Measurements from ENCODE around the gene OR8B12.

Gene OR8B12

GRCh38 chr11:124493016-124493655, 50.3 kb downstream of the OR8B12 start:
- Histone ChIP-seq H3K9me3 (ENCODE audit: insufficient read depth, low read length) (no peaks in the 10 kb centered on the region), H3K27ac (ENCODE audit: low read depth, low read length) (no peak overlapping the region), H3K36me3 (ENCODE audit: low read length) (no peaks in the 10 kb centered on the region), H3K4me3 (ENCODE audit: insufficient read depth, low read length, poor library complexity, severe bottlenecking) (no peak overlapping the region), H4K20me1 (ENCODE audit: low read depth, low read length) (no peaks in the 10 kb centered on the region), H3K9me2 (replicated peaks; ENCODE audit: insufficient read depth, low read length) (no peaks in the 10 kb centered on the region), H3K4me2 (ENCODE audit: low read depth, low read length, poor library complexity, severe bottlenecking) (no peak overlapping the region), H3K27me3 (ENCODE audit: low read length) (no peaks in the 10 kb centered on the region), H2AFZ (ENCODE audit: low read depth, low read length, severe bottlenecking) (no peak overlapping the region), H3F3A (ENCODE audit: insufficient read depth) (no peaks in the 10 kb centered on the region), H3K9ac (ENCODE audit: low read length) (no peak overlapping the region), H3K79me2 (ENCODE audit: insufficient read depth, low read length) (no peaks in the 10 kb centered on the region)
- TF ChIP-seq EZH2phosphoT487 (conservative IDR thresholded peaks at IDR 0.05; ENCODE audit: low read length) (no peak), CTCF (IDR thresholded peaks at IDR 0.05; ENCODE audit: insufficient read depth, low read length, poor library complexity, severe bottlenecking) (no peak)

Data from SU-DHL-6 (cell line).